CD4-positive, alpha-beta T cell treated with Interleukin-4 for 4 hours (primary cell): ENCODE results near the gene CCSER2.
A peak's percentile ranks its signal among the peaks of the same experiment; 100 is the strongest.
"Not testable (repeated sequence)": the region's sequence is repeated elsewhere in the genome, so short reads cannot be mapped to it uniquely, and the experiment has no call there.

Experiments used
- DNase-seq: peaks from one replicate; pipeline ENCODE4 v3.0.0-alpha.2; 2020

CCSER2 gene

DNA sequence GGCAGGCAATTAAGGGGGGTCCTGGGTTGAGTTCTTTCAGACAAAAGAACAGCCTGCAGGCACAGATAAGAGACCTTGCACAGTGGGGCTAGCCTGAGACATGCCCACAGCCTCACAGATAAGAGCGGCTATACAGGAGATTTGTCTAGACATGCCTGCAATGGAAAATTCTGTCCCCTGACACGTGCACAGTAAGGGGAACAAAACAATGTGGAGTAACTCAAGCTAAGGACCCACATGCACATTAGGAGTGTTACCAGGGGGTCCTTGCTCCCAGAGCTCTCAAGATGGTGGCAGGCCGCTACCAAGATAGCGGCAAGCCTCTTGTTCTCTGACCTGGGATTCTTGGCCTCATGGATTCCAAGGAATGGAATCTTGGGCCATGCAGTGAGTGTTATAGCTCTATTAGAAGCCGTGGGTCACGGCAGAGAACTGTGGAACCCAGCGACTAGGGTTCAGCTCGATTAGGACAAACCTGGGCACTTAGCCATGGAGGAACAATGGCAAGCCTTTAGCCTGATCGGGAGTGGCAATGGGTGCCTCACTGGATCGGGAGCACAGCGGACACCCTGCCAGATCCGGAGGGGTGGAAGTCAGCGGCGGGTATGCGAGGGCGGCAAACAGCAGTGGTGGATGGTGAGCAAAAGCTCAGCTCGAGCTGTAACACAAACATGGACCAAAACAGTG, 196.9 kb downstream of the CCSER2 start:
- no peak for DNase-seq

DNA sequence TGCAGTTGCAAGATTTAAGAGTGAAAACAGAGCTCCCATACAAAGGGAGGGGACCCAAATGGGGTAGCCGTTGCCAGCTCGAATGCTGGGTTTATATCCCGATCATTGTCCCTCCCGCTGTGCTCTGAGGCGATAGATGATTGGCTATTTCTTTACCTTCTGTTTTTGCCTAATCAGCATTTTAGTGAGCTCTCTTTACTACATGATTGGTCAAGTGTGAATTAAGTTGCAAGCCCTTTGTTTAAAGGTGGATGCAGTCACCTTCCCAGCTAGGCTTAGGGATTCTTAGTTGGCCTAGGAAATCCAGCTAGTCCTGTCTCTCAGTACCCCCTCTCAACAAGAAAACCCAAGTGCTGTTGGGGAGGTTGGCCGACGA, 197.4 kb downstream of the CCSER2 start:
- DNase-seq: not testable (repeated sequence)

DNA sequence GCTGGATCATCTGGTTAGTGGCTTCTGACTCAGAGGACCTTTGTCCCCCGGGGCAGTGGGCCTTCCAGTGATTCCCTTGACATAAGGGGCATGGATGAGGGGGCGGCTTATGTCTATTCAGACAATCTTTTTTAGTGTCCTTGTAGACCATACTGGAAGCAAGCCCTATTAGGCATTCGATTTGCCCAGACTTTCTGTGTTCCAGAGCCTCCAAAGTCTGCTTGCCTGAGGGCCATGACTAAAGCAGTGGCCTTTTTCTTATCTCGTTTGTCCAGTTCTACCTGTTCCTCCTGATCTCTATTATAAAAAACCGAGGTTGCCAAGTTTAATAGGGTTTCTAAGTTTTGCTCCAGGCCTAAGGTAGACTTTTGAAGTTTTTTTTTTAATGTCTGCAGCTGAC, 199.0 kb downstream of the CCSER2 start:
- not testable (repeated sequence) for DNase-seq

DNA sequence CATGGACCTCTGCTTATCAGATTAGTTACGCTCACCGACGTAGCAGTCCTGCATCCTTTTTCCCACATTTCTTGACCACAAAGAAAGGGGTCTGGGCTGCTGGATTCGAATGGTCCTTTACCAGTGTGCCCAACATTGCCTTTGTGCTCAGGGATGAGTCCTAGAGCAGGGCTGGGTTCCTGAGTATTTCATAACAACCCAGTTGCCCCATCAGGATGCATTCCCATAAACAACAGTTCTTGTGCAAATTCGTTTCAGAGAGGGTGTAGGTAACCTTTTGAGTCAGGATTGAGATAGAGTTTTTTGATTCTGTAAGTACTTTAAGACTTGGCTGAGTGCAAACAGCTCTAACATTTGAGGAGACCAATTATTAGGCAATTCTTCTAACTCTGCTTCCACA, 200.1 kb downstream of the CCSER2 start:
- DNase-seq: not testable (repeated sequence)

DNA sequence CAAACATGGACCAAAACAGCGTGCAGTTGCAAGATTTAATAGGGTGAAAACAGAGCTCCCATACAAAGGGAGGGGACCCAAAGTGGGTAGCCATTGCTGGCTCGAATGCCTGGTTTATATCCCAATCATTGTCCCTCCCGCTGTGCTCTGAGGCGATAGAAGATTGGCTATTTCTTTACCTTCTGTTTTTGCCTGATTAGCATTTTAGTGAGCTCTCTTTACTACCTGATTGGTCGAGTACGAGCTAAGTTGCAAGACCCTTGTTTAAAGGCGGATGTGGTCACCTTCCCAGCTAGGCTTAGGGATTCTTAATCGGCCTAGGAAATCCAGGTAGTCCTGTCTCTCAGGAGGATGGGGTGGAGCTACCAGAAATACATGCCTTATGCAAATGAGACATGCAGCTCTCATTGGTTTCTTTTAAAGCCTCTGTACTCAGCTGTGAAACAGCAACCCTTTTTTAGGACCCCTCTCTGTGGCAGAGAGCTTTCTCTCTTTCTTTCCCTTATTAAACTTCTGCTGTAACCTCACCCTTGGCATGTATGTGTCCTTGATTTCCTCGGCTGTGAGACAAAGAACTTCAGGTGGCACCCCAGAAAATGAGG, 202.4 kb downstream of the CCSER2 start:
- DNase-seq: no peak

DNA sequence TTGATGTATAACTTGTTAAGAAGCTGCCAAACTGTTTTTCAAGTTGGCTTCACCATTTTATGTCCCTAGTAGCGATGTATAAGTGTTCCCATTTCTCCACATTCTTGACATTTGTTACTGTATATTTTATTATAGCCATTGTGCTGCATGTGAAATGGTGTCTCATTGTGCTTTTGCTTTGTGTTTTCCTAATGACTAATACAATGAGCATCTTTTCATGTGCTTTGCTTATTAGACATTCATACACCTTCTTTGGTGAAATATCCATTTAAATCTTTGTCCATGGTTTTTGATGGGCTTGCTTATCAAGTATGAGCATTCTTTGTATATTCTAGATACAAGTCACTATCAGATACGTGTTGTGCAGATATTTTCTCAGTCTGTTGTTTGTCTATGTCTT, 203.0 kb downstream of the CCSER2 start:
- DNase-seq: no peak

DNA sequence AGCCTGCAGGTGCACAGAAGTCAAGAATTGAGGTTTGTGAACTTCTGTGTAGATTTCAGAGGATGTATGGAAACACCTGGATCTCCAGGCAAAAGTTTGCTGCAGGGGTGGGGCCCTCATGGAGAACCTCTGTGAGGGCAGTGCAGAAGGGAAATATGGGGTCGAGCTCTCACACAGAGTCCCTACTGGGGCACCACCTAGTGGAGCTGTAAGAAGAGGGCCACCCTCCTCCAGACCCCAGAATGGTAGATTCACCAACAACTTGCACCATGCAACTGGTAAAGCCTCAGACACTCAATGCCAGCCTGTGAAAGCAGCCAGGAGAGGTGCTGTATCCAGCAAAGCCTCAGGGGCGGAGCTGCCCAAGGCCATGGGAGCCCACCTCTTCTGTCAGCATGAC, 205.8 kb downstream of the CCSER2 start:
- DNase-seq: no peak

DNA sequence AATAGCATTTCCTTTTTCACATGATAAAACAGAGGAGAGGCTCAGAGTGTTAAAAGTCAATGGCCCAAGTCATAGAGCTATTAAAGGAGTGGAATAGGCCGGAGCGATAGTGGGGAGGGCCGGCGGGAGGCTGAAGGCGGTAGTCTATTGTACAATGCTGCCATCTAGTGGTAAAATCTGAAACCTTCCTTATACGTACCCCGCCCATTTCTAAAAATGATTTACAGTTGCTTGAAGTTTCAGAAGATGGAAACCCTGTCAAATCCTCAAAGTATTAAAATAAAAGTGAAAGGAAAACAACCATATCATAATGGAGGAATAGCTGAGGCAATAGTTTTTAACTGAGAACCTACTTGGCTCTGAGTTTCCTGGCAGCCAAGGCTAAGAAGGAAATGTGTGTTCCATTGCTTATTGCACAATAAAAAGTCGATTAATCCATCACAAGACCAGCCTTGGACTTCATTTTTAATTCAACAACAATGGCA, 209.1 kb downstream of the CCSER2 start:
- DNase-seq: peak; percentile 56

DNA sequence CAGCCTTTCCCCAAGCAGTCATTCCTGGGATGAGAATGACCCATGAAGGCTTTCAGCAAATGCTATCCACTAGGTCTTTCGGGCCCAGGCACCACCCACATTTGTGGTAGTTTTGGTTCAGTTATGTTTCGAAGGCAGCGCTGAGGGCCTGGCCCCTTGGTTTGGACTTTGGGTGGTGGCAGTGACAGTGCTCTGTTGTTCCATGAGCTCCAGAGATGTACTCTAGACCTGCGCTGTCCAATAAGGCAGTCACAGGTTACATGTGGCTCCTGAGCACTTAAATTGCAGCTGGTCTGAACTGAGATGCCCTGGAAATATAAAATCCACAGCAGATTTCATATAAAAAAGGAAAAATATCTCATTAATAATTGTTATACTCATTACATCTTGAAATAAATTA, 209.6 kb downstream of the CCSER2 start:
- no peak for DNase-seq

DNA sequence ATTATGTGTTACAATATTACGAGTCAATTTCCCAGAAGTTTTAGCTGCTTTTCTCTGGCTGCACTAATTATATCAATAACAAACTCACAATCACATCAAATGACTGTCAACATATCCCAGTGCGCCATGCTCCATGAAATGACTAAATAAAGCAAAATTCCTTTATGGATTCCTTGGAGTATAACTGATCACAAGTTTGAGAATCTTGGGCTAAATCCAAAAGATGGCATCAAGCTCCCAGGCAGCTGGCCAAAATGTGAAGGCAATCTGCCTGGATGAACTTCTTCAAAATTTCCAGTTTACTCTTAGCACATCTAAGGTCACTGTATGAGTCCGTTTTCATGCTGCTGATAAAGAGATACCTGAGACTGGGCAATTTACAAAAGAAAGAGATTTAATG, 210.8 kb downstream of the CCSER2 start:
- DNase-seq: no peak

DNA sequence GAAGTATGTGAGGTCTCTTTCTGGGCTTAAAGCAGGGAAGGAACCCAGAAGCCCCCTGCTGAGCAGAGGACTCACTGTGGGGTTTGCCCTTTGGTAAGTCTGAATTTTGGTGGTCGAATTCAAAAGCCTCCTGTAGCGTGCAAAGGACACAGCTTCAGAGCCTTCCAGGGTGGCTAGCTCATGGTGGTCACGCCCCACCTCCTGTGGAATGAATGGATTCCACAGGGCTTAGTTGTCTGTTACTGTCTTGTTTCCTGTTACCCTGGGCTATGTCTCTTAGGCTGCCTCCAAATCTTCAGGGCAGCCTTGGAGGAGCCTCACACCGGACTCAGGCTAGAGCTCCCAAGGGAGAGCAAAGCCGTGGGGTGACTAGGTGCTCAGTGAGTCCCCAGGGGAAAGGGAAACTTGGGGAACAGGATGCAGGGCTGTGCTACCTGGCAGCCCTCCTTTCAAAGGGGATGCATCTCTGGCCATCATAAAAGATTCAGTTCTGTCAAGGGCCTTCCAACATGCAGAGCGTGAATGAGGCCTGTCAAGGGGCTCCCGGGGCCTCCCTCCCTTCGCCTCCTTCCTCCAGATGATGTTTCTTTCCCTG, 211.7 kb downstream of the CCSER2 start:
- no peak for DNase-seq

DNA sequence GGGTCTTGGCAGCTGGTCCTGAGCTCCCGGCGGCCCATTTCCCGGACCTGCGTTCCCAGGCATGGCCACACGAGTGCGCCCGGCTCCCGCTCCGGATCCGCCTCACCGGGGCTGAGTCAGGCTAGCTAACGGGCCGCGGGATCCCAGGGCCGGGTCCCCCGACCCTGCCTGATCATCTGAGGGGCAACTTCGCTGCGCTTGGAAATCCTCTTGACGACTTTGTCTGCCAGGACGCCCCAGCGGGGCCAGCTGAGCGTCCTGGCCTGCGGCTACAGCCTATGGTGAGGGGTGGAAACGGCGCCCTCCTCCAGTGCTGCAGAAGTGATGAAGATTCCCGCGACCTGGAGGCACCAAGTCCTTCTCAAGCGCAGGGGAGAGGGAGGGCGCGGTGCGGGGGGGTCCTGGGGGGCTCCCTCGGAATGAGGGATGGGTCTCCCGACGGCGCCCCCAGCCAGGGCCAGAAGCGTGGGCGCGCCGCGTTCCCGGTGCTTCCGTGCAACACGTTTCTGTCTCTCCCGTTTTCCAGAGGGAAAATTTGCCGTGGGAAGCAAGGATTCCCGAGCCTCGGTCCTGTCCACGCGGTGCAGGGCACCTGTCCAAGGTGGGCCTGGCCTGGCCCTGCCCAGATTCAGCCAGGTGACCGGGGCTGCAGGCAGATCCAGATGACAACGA, 212.4 kb downstream of the CCSER2 start:
- peak; percentile 62 for DNase-seq

DNA sequence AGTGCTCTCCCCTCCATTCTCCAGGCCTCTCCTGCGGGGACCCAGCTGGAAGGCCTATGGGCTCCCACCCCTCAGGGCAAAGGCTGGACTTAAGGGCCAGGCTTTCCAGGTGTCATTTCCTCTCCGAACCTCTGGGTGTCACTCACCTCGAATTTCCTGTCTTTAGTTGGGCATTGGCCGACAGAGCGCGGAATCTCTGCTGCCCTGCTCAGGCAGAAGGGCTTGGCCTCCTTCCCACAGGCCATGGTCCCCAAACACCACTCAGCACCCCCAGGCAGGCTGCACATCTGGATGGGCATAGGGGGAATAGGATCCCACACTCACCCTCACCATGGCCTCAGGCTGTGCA, 212.9 kb downstream of the CCSER2 start:
- DNase-seq: no peak

DNA sequence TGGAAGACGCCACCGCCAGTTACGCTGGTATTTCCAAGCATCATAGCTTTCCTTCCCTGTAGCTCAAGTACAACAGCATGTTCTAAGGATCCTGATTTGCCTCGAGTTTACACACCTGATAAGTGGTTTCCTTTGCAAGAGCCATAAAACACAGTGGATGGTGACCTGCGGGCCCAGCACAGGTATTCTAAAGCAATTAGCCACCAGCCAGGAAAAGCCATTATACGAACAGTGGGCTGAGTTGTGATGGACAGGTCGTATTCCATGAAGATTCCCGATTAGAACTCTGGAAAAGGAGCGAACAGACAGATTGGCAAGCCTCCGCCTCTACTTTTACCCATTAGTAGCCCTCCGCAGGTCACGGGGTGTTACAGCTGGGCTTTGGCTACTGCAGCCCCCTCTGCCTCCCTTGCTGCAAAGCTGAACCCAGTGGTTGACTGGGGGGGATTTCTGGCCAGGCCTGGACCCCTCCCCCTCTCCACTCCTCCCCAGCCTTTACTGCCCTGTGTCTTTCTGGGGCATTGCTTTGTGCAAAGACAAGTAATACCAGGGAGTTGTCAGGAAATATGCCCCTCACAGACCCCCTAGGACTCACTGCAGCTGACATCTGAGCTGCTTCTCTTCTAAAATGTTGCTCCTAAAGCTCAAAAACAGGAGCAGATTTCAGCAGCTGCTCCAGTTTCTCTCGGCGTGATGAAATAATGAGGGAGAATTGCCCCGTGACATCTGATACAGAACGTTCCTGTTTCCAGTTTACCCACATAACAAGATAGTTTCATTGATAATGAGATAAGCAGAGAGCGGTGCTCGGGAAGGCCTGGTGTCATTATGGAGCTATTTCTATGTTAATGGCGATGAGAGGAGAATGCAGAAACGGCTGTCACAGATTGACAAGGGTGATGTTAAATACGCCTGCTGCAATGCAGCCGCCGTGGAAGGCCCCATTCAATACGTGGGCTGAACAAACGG, 214.4 kb downstream of the CCSER2 start:
- no peak for DNase-seq

DNA sequence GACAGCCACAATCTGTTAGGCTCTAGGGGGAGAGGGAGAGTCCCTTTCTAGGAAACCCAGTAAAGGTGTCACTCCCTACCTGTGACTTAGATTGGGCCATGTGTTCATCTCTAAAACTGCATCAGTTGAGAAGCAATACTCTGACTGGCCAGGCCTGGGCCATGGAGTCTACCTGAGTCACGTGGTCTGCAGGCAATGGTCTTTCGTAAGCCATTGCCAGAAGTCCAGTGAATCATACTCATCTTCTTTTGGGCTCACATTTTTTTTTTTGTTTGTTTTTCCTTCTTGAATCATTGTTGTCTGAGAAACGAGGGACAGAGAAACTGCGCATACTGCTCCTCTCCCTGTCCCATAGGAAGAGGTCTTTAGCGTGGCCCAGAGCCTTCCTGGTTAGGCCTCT, 215.6 kb downstream of the CCSER2 start:
- no peak for DNase-seq

DNA sequence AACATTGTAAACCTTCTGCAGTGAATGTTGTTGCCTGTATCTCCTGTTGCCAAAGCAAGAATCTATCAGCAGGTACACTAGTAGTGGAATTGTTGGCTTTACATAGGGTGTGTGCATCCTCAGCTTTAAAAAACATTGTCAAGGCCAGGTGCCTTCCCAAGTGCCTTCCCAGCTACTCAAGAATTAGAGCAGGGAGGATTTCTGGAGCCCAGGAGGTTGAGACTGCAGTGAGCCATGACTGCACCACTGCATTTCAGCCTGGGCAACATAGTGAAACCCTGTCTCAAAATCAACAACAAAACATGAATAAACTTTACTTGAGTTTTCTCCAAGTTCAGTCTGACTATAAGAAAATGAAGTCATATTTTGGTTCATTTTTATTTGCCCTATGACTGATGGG, 217.3 kb downstream of the CCSER2 start:
- DNase-seq: no peak

DNA sequence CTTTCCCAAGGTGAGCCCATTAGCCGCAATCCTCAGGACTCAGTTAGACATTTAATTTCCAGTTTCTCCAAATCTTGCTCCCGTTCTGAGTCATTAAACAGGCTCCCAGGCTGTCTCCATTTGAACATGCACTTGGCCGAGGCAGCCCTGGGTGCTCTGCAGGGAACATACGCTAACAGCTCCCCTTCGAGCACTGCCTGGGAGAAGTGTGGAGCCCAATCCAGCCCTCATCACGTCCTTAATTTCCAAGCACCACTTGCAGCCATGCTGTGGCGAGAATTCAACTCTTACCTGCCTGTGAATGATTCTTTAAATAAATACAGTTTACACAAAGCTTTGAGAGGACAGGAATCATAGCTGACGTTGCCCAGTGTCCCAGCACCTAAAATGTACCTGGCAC, 218.2 kb downstream of the CCSER2 start:
- DNase-seq: no peak

DNA sequence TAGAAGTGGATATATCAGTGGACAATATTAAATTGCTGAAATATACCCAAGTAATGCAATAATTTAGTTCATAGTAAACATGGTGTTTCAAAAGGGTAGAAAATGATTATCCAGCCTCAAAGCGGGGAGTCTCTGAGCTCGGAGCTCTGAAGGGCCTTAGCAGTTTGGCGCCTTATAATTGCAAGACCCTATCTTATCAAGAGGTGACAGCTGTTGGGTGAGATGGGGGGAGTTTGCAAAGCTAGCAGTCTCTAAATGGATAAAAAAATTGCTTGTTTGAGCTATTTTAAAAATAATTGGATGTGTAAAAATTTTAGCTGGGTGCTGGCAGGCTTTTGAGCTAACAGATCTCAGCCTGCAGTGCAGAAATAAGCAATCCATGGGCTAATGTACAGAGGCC, 219.2 kb downstream of the CCSER2 start:
- DNase-seq: no peak

DNA sequence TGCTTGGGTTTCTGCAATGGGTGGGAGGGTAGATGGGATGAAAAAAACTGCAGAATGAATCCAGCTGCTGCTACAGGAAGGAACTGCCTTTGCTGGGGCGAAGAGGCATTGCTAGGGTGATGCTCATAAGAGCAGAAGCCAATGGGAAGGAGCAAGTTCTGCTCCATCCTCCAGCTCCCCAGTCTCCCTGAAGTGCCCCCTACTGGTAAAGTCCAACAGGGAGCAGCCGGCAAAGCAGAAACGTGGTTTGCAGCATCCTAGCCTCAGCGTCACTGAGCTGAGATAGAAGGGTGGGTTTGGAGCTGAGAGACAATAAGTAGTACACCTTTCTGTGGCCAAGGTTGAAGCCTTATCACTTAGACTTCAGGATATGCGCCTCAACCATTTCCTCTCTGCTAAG, 220.5 kb downstream of the CCSER2 start:
- no peak for DNase-seq

DNA sequence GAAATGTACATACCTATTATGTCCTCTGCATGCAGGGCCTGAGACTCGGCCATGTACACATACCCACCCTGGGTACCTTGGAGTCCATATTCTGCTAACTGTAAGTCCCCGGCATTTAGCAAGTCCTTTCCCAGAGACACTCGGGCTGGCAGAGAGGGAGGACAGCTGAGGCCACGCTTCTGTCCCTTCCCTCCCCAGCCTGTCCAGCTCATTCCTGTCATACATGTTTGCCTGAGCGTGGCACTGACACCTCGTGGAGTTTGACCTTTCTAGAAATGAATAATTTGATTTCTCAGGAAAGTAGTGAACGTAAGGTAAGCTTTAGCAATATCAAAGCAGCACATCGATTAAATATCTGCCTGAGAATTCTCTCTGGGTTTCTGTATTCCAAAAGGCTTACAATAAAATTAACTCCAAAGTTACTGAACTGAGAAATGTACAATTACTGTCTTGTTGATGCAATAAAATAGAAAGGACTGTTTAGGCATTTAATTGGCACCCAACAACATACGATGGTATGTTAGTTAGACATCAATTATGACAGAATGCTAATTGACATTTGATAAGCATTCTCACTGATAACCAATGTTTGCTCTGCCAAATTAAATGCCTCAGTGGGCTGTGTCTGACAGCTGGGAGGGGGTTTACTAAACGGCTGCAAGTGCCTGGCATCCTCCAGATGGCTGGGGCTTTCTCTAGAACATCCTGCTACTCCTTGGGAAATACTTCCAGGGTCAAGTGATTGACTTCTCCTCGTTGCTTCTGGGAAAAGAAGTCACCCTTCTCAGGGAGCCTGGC, 221.2 kb downstream of the CCSER2 start:
- DNase-seq: no peak

DNA sequence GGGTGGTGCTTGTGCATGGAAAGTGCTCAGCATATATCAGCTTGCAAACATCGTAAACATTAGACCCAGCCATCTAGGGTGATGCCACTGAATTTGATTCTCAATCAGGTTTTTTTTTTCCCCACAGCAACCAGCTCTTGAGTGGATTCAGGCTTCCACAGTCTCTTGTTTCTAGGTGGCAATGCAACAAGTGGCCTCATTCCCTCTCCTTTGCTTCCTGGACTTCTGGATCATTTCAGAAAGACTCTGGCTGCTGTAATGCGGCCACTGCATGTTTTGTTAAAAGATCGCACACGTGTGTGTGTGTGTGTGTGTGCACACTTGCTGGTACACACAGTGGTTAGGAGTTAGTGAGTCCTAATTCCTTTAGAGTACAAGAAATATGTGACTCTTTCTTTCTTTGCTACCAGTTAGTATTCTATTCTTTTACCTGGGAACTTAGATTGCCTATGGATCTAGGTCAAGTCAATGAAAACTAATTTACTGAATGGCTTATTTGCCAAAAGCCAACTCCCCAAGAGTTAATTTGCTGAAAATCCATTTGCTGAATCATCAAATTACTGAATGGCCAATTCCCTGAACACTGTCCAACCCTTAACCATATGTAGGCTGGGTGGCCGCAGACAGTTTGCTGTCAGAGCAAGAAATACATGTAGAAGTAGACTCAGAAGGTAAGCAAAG, 222.5 kb downstream of the CCSER2 start:
- DNase-seq: no peak
